ENCODE data around the gene PCNX2.

The PCNX2 gene

GRCh38 chr1:233320023-233320422 lies 24.5 kb upstream of the PCNX2 start:
- in situ Hi-C loops (cut with MboI; ENCODE audit: low sequenced_read_pairs) = loop anchor here (25.0 kb wide), 1 partner anchor 742 kb away; no protein-coding TSS in a partner anchor

GRCh38 chr1:233319272-233319671 lies 23.7 kb upstream of the PCNX2 start:
- in situ Hi-C loops (cut with MboI; ENCODE audit: low sequenced_read_pairs) = loop anchor here (25.0 kb wide), 1 partner anchor 743 kb away; no protein-coding TSS in a partner anchor

DNA sequence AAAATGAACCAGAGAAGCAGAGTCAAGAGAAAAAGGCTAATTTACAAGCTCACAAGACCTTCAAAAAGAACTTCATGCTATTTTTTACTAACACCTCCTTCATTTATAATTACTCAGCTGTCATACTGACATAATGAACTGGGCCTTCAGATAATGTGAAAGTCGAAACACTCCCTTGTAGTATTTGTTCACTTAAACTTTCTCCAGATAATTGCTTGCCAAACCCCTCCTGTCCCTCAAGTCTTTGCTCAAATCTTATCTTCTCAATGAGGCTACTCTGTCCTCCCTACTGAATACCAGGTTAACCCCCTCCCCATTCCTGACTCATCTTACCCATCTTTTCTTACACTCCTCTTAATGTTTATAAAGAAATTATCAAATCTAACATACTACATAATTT lies 20.9 kb upstream of the PCNX2 start:
- in situ Hi-C loops (cut with MboI; ENCODE audit: low sequenced_read_pairs) = loop anchor here (25.0 kb wide), 1 partner anchor 746 kb away; no protein-coding TSS in a partner anchor

DNA sequence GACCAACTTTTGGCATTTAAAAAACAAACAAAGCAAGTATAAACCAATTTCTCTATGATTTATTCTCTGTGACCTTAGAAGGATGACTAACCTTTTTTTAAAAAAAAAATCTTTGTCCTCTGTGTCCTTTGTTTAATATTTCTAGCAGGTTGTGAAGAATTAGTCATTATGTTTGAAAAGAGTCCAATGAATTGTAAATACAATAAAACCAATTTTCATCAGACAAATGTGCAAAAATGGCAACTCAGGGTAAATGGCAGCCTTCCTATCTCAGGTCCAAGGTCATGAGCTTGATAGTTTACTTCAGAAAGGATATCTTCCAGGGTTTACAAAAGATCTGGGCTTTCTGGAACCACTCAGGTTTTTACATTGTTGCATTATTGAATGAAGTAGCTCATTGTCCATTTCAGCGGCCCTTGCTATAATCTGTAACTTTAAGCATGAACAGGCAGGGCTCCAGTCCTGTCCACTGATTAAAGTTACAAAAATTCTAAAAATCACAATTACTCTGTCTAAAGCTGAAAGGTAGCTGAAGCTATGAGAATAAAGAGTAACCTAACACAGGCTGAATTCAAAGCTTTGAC lies 20.3 kb upstream of the PCNX2 start:
- in situ Hi-C loops (cut with MboI; ENCODE audit: low sequenced_read_pairs) = loop anchor here (25.0 kb wide), 1 partner anchor 746 kb away; no protein-coding TSS in a partner anchor

DNA sequence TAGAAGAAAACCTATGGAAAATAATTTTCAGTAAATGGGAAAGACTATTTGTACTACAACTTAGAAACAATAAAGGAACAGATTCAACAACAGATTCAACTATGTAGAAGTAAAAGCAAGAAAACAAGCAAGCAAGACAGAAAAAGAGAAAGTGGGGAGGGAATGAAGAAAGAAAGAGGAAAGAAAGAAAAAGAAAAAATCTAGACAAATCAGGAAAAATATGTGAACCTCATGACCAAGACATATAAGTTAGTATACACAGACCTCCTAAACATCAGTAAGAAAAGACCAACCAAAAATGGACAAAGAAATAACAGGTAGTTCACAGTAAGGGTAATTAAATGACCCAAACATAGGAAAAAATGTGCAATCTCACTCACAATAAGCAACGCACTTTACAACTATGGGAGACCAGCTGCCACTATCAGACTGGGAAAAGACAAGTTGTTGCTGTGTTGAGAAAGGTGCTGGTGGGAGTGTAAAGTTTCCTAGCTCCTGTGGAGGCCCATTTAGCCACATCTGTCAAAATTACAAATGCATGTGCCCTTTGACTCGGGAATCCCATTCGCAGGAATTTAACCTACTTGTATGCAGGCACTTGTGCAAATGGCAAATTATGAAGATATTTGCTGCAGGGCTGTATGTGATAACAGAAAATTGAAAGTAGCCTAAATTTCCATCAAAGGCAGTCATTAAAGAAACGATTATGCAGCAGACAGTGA lies 18.1 kb upstream of the PCNX2 start:
- in situ Hi-C loops (cut with MboI; ENCODE audit: low sequenced_read_pairs) = loop anchor here (25.0 kb wide), 1 partner anchor 749 kb away; no protein-coding TSS in a partner anchor

GRCh38 chr1:233304489-233305102 lies 9.1 kb upstream of the PCNX2 start:
- in situ Hi-C loops (cut with MboI; ENCODE audit: low sequenced_read_pairs) = loop anchor here (25.0 kb wide), 1 partner anchor 758 kb away; no protein-coding TSS in a partner anchor

DNA sequence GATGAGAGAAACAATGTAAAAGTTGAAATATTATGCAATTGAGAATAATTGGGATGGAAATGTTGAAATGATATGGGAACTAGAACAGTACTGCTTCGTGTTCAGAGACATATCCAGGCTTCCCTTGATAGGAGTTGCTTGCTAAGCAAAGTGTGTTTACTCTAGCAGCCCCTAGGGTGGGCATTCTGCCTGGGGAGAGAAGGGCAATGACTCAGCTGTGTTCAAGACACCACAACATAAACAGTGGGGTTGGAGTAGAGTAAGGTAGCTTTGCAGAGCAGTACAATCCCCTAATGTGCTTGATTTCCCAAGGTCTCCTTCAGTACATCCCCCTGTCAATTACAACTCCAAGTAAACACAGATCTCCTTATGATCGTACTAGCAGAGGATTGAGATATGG lies 4.8 kb upstream of the PCNX2 start:
- in situ Hi-C loops (cut with MboI; ENCODE audit: low sequenced_read_pairs) = loop anchor here (25.0 kb wide), 1 partner anchor 762 kb away; no protein-coding TSS in a partner anchor

DNA sequence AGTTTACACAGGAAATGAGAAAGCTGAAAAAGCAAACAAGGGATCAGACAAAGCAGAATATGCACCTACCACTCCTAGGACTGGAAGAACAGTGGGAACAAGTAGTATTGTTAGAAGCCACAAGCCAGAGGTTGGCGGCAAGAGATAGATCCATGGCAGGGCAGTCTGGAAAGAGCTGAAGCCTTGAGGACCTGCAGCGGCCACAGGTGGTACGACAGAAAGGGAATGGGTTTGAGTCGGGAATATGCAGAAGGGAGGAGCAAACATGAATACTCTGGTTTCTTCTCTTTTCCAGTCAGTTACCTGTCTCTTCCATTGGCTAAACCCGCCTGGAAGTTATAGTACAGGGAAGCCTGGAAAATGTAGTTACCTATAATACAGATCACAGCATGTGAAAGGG lies 3.9 kb upstream of the PCNX2 start:
- in situ Hi-C loops (cut with MboI; ENCODE audit: low sequenced_read_pairs) = no loop called here

DNA sequence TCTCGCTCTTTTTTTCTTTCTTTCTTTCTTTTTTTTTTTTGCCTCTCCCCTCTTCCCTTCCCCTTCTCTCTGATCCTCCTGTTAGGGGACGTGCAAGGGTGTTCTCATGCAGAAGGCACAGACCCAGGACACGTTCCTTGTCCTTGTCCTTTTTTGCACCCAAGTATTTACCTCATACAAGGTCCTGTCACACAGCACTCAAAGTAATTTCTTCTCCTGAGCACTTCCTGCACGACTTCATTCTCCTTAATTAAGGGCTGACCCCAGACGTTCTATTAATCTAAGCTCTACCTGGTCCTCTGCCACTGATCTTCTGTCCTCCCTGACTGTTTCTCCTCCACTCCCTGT lies 424 bp upstream of the PCNX2 start:
- in situ Hi-C loops (cut with MboI; ENCODE audit: low sequenced_read_pairs) = no loop called here

DNA sequence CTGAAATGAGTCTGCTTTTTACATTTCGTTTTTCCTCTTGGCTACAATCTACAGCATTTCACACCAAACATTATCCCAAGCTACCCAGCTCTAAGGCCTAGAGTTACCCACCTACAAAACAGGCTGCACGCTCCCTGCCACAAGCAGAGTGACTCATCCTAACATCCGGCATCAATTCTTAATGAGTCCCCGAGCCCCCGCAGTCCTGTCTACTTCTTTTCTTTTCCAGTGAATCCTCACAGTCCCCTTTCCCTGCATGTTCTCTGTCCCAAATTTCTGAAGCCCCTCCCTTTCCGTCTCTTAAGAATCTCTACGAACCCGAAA lies 650 bp downstream of the PCNX2 start:
- in situ Hi-C loops (cut with MboI; ENCODE audit: low sequenced_read_pairs) = no loop called here

DNA sequence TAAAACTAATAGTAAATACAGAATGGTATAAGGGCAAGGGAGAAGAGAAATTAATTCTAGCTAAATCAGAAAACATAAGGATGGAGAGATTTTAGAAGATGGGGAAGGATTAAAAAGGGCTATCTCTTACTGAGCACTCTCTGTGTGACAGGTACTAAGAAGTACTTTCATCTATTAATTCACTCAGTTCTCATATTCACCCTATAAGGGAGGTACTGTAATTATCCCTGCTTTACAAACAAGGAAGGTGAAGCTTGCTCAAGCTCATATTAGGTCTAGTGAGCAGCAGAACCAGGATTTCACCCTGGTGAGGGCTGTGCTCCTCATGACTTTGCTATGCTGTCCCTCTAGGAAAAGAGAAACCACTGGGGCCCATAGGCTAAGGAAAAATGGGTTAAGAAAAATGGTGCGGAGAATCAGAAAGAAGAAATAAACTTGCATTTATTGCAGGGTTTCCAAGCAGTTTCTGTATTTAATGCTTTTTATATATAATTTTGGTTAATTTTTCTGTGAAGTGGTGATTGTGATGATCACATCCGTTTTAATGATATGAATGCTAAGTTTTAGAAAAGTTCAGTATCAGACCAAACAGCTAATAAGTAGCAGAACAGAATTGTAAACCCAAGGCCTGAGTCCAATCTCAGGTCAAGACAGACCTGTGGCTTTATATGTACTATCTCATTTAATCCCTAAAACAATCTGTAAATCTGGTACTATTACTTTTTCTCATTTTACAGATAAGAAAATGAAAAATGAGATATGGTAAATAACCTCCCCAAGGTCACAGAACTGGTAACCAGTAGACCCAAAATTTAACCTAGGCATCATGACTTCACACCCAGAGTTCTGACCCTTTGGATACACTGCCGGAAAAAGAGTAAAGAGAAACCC lies 1.7 kb downstream of the PCNX2 start:
- in situ Hi-C loops (cut with MboI; ENCODE audit: low sequenced_read_pairs) = no loop called here

- in situ Hi-C loops (cut with MboI; ENCODE audit: low sequenced_read_pairs) = no loop called here
These were observed 5.0 kb downstream of the PCNX2 start for GRCh38 chr1:233290396-233291034.

DNA sequence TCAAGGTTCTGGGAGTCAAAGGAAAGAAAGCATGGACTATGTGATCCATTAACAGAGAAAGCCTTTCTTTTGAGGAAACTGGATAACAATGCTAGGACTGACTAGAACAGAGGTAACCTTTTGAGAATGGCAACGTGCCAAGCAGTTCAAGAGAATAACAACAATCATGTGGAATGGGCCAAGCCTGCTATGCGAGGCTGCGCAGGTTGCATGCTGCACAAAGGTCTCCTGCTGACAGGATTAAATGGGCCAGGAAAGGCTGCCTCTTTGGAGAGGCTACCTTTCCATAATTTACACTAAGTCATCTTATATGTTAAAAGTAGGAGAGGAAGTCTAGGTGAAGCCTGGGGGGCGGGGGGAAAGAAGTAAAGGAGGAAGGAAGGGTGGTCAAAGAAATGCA lies 5.8 kb downstream of the PCNX2 start:
- in situ Hi-C loops (cut with MboI; ENCODE audit: low sequenced_read_pairs) = no loop called here

DNA sequence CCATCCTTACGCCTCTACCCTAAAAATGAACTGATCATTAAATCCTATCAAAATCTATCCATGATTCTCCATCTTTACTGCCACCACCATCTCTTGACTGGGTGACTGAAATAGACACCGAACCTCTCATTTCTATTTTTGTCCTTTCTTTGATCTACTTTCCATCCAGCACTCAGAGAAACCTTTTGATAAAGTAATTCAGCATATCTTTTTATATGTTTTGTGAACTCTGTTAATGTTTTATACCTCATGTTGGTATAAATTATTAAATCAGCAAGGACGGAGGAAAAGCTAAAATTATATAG lies 13.0 kb downstream of the PCNX2 start:
- in situ Hi-C loops (cut with MboI; ENCODE audit: low sequenced_read_pairs) = no loop called here

DNA sequence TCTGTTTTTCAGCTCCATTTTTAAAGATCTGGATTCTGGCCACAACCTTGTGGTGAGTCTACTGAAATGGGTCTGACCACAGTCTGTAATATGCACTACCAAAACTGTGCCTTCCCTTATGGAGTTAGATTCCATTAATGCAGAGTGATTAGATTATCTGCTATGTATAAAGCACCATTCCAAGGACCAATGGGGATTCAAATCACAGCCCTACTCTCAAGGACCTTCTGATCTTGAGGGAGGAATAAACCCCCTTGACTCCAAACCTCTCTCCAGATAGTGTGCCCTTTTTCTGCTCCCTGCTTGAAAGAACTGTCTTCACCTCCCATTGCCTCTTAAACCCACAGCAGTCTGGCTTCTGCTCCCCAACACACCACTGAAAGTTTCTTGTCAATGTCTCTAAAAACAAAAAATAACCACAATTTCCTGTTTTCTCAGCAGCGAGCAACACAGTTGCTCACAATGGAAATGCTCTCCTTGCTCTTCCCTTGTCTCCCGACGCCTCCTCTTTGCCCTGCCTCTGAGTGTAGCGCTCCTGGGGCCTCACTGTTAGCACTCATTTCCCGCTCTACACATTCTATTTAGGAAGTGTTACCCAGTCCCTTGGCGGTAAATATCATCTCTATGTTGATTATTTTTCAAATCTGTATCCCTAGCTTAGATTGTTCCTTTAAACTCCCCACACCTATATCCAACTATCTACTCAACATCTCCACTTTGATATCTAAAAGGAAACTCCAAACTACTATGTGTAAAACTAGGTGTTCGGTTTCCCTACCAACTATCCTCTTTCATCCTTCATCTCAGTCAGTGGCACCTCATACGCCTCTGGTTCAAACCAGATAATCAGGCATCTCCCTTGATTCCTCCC lies 13.6 kb downstream of the PCNX2 start:
- in situ Hi-C loops (cut with MboI; ENCODE audit: low sequenced_read_pairs) = no loop called here

GRCh38 chr1:233279971-233280370 lies 15.6 kb downstream of the PCNX2 start:
- in situ Hi-C loops (cut with MboI; ENCODE audit: low sequenced_read_pairs) = no loop called here

GRCh38 chr1:233278631-233279030 lies 16.9 kb downstream of the PCNX2 start:
- in situ Hi-C loops (cut with MboI; ENCODE audit: low sequenced_read_pairs) = no loop called here

- in situ Hi-C loops (cut with MboI; ENCODE audit: low sequenced_read_pairs) = no loop called here
These were observed 17.6 kb downstream of the PCNX2 start for GRCh38 chr1:233277637-233278606.

- in situ Hi-C loops (cut with MboI; ENCODE audit: low sequenced_read_pairs) = no loop called here
These were observed 25.9 kb downstream of the PCNX2 start for GRCh38 chr1:233269656-233270055.
